HCT116 (cell line): Measurements from ENCODE around the gene SNAP91.

ENCODE experiments used
- ATF3 ChIP-seq: IDR thresholded peaks from 2 replicates; pipeline ENCODE4 v1.6.1; 2012
- CTCF ChIP-seq, 3 experiments: fragments of 200-600 bp in 1 of 3; sonication (generic) in 1 of 3; IDR thresholded peaks in 2 of 3; conservative IDR thresholded peaks in 1 of 3; 2 replicates each; pipeline ENCODE4 v1.5.1; 2012 to 2017; ENCODE audit warnings: low read depth in 2 of 3, low read length in 2 of 3, antibody characterized with exemption in 1 of 3, borderline replicate concordance in 1 of 3, control low read depth in 1 of 3, mild to moderate bottlenecking in 1 of 3, mixed read lengths in 1 of 3, mixed run types in 1 of 3, moderate library complexity in 1 of 3; ENCODE audit not compliant: insufficient read depth in 1 of 3
- SIN3A ChIP-seq: IDR thresholded peaks from 2 replicates; pipeline ENCODE4 v1.6.1; 2012; ENCODE audit warnings: low read depth
- SRF ChIP-seq: IDR thresholded peaks from 2 replicates; pipeline ENCODE4 v1.6.1; 2012; ENCODE audit warnings: low read depth
- YY1 ChIP-seq: IDR thresholded peaks from 2 replicates; pipeline ENCODE4 v1.6.1; 2011; ENCODE audit warnings: low read length, low read depth, moderate library complexity, mild to moderate bottlenecking; ENCODE audit not compliant: insufficient replicate concordance; ENCODE audit errors: extremely low read depth

DNA sequence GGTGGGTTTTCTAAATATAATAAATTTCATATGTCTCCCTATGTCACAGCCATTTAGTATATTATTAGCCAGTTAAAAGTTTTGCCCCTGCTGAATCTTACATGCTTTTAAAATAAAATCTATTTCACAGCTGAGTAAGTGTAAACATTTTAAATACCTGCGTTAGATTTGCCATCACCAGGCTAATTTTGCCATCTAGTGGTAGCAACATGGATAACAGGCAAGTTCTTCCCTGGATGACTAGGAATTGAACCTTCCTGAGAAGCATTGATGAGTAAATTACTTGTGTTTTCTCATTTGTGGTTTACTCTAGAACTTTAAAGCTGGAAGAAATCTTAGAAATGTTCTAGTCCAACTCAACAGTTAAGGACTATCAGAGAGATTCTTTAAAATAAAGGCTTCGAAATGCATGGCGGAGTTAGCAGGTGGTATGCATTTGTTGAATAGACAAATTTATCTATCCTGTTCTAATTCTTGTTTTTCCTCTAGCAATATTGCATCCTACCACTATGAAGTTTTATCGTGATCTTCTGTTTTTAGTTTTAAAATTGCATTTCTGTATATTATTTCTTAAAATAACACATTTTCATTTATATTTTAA, 193.9 kb downstream of the SNAP91 start:
- TF ChIP-seq YY1 = no peak
- TF ChIP-seq CTCF (IDR thresholded peaks at IDR 0.05 in 2 of 3, conservative IDR thresholded peaks at IDR 0.05 in 1 of 3; ENCODE audit: borderline replicate concordance in 1 of 3, insufficient read depth in 1 of 3, low read depth in 2 of 3, low read length in 2 of 3) = peak; percentile 77 to 92 (median 88)
- TF ChIP-seq SIN3A = no peak
- no peak for TF ChIP-seq SRF
- TF ChIP-seq ATF3 = no peak
